Measurements from ENCODE around the gene ATP6V0A1.

- no peak for TF ChIP-seq CTCF (IDR thresholded peaks at IDR 0.05; ENCODE audit: insufficient read depth, low read length)
- no peak for TF ChIP-seq POLR2AphosphoS5 (IDR thresholded peaks at IDR 0.05; ENCODE audit: low read depth)
- no peak for TF ChIP-seq REST (IDR thresholded peaks at IDR 0.05; ENCODE audit: insufficient replicate concordance, low read depth)
- TF ChIP-seq GABPA (IDR thresholded peaks at IDR 0.05; ENCODE audit: low read depth), result no peak
- TF ChIP-seq SPI1 (IDR thresholded peaks at IDR 0.05; ENCODE audit: borderline replicate concordance, low read depth), result no peak
Observed at GRCh38 chr17:42512246-42512645, 53.6 kb downstream of the ATP6V0A1 start.
